ENCODE data around the gene PPP6R2. TPM values are rescaled to one million over a fixed set of nuclear protein-coding genes. Genes with fewer than 3 reads are reported as not detected.

PPP6R2 gene
- polyA plus RNA-seq, 2 of the 4 experiments (the other 2 are of a cell fraction), result 9.6 to 14.7 TPM

DNA sequence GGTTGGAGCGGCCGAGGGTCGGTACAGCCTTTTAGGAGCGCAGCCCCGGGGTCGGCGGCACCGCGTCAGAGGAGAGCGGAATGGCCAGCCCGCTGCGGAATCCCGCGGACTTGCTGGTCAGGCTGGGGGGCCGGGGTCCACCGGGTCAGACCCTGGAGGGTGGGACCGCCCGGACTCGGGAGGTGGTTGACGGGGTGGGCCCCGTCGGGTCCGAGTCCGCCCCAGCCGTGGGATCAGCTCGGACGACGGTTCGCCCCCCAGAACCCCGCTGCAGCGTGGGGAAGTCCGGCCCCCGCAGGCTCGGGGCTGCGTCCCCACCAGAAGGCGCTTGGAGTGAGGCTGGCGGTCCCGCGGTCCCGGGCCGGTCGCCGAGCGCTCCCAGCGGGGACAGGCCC lies 137.9 kb downstream of the PPP6R2 start:
- H3K27ac ChIP-seq, result peak overlapping the region; percentile 77 to 92
- H3K9me3 ChIP-seq, result no peaks in the 10 kb centered on the region
- H3K4me3 ChIP-seq, result peak overlapping the region; percentile 72
- H3K4me1 ChIP-seq, result peaks cover 14% of the 10 kb centered on the region; the same call in 2 of the 3 replicates
- POLR2A ChIA-PET, result no interaction called here
- FAIRE-seq (no peak), DNase-seq (ENCODE audit: low read depth in 1 of 2, low spot score in 1 of 2) (no peak), ATAC-seq (no peak)
- TF ChIP-seq, protein P1, sequence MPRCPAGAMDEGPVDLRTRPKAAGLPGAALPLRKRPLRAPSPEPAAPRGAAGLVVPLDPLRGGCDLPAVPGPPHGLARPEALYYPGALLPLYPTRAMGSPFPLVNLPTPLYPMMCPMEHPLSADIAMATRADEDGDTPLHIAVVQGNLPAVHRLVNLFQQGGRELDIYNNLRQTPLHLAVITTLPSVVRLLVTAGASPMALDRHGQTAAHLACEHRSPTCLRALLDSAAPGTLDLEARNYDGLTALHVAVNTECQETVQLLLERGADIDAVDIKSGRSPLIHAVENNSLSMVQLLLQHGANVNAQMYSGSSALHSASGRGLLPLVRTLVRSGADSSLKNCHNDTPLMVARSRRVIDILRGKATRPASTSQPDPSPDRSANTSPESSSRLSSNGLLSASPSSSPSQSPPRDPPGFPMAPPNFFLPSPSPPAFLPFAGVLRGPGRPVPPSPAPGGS (IDR thresholded peaks at IDR 0.05), result no peak
- TF ChIP-seq HEYL (CRISPR knock-in tag; IDR thresholded peaks at IDR 0.05) (no peak), MAZ (IDR thresholded peaks at IDR 0.05; ENCODE audit: borderline replicate concordance, low read depth, low read length) (no peak), CEBPB (IDR thresholded peaks at IDR 0.05) (no peak), CHD2 (IDR thresholded peaks at IDR 0.05; ENCODE audit: low read length, partially characterized antibody) (no peak), SREBF2 (IDR thresholded peaks at IDR 0.05) (no peak), MYC (IDR thresholded peaks at IDR 0.05; ENCODE audit: borderline replicate concordance, low read length) (no peak), JUNB (IDR thresholded peaks at IDR 0.05) (no peak), CHD4 (IDR thresholded peaks at IDR 0.05; ENCODE audit: borderline replicate concordance) (no peak)
- TF ChIP-seq, protein P2, sequence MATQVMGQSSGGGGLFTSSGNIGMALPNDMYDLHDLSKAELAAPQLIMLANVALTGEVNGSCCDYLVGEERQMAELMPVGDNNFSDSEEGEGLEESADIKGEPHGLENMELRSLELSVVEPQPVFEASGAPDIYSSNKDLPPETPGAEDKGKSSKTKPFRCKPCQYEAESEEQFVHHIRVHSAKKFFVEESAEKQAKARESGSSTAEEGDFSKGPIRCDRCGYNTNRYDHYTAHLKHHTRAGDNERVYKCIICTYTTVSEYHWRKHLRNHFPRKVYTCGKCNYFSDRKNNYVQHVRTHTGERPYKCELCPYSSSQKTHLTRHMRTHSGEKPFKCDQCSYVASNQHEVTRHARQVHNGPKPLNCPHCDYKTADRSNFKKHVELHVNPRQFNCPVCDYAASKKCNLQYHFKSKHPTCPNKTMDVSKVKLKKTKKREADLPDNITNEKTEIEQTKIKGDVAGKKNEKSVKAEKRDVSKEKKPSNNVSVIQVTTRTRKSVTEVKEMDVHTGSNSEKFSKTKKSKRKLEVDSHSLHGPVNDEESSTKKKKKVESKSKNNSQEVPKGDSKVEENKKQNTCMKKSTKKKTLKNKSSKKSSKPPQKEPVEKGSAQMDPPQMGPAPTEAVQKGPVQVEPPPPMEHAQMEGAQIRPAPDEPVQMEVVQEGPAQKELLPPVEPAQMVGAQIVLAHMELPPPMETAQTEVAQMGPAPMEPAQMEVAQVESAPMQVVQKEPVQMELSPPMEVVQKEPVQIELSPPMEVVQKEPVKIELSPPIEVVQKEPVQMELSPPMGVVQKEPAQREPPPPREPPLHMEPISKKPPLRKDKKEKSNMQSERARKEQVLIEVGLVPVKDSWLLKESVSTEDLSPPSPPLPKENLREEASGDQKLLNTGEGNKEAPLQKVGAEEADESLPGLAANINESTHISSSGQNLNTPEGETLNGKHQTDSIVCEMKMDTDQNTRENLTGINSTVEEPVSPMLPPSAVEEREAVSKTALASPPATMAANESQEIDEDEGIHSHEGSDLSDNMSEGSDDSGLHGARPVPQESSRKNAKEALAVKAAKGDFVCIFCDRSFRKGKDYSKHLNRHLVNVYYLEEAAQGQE (IDR thresholded peaks at IDR 0.05), result no peak
- TF ChIP-seq, protein P3, sequence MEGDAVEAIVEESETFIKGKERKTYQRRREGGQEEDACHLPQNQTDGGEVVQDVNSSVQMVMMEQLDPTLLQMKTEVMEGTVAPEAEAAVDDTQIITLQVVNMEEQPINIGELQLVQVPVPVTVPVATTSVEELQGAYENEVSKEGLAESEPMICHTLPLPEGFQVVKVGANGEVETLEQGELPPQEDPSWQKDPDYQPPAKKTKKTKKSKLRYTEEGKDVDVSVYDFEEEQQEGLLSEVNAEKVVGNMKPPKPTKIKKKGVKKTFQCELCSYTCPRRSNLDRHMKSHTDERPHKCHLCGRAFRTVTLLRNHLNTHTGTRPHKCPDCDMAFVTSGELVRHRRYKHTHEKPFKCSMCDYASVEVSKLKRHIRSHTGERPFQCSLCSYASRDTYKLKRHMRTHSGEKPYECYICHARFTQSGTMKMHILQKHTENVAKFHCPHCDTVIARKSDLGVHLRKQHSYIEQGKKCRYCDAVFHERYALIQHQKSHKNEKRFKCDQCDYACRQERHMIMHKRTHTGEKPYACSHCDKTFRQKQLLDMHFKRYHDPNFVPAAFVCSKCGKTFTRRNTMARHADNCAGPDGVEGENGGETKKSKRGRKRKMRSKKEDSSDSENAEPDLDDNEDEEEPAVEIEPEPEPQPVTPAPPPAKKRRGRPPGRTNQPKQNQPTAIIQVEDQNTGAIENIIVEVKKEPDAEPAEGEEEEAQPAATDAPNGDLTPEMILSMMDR (IDR thresholded peaks at IDR 0.05), result no peak
- TF ChIP-seq, protein P4, sequence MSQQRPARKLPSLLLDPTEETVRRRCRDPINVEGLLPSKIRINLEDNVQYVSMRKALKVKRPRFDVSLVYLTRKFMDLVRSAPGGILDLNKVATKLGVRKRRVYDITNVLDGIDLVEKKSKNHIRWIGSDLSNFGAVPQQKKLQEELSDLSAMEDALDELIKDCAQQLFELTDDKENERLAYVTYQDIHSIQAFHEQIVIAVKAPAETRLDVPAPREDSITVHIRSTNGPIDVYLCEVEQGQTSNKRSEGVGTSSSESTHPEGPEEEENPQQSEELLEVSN (IDR thresholded peaks at IDR 0.05; ENCODE audit: borderline replicate concordance, low read depth), result no peak
- TF ChIP-seq, protein P5, sequence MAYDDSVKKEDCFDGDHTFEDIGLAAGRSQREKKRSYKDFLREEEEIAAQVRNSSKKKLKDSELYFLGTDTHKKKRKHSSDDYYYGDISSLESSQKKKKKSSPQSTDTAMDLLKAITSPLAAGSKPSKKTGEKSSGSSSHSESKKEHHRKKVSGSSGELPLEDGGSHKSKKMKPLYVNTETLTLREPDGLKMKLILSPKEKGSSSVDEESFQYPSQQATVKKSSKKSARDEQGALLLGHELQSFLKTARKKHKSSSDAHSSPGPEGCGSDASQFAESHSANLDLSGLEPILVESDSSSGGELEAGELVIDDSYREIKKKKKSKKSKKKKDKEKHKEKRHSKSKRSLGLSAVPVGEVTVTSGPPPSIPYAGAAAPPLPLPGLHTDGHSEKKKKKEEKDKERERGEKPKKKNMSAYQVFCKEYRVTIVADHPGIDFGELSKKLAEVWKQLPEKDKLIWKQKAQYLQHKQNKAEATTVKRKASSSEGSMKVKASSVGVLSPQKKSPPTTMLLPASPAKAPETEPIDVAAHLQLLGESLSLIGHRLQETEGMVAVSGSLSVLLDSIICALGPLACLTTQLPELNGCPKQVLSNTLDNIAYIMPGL (CRISPR knock-in tag; IDR thresholded peaks at IDR 0.05; ENCODE audit: borderline replicate concordance), result no peak
- peak overlapping the region; percentile 66 for H3K4me2 ChIP-seq
- WGBS (ENCODE audit: missing lambda C conversion rate), result 20% methylated on average over 11 of the region's 45 CpGs
- CTCF ChIA-PET, result no interaction called here

DNA sequence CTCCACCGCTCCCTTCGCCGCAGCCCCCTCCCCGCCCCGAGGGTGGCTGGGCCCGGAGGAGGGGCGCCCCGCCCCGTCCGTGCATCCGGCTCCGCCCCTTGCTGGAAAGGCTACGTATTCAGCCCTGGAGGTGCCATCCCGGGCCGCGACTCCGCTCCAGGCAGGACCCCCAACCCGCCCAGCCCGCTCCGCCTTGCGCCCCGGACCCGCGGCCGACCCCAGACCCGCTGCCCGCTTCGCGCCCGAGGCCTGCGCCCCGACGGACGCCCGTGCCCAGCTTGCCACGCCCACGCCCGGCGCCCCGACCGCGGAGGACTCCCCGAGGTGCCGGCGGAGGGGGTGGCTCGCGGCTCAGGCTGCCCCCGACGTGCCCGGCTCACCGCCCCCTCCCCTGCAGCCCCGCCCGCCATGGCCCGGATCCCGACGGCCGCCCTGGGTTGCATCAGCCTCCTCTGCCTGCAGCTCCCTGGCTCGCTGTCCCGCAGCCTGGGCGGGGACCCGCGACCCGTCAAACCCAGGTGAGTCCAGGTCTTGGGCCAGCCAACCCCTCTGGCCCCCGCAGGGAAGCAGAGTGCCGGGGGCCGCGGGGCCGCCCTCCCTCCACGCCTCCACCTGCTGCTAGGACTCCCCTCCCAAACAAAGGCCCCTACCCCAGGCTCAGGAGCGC lies 138.4 kb downstream of the PPP6R2 start, which contains the start of gene ADM2:
Gene ADM2, plus strand, starts transcription at position 104 of the 667 bp plus-strand sequence. Its CDS starts 305 bp downstream, at position 409.
- FAIRE-seq (no peak), DNase-seq (ENCODE audit: low read depth in 1 of 2, low spot score in 1 of 2) (peak in 1 of 2 experiments; percentile 47), ATAC-seq (peak; percentile 41 to 53; a peak in 3 of 6 replicates)
- ChIA-PET CTCF (no interaction called here), POLR2A (no interaction called here)
- Histone ChIP-seq H3K9me3 (no peaks in the 10 kb centered on the region), H3K4me2 (peak within 1 kb of the TSS; percentile 66), H3K4me3 (peak within 1 kb of the TSS; percentile 72), H3K4me1 (peaks cover 19% of the 10 kb centered on the region; the same call in 2 of the 3 replicates), H3K27ac (peak within 1 kb of the TSS; percentile 77 to 92)
- WGBS (ENCODE audit: missing lambda C conversion rate), result 87% methylated on average over 3 of the region's 70 CpGs
- TF ChIP-seq JUN (IDR thresholded peaks at IDR 0.05), result 0 out of 5 replicates have a peak, but pooled peaks of 1 of the 2 experiments have one; percentile 17
- TF ChIP-seq KDM1A (IDR thresholded peaks at IDR 0.05; ENCODE audit: low read depth), result no peak
- TF ChIP-seq HOXB13 (CRISPR knock-in tag; IDR thresholded peaks at IDR 0.05; ENCODE audit: low read depth), result no peak
- no peak for TF ChIP-seq HDAC2 (IDR thresholded peaks at IDR 0.05)
- TF ChIP-seq, protein P6, sequence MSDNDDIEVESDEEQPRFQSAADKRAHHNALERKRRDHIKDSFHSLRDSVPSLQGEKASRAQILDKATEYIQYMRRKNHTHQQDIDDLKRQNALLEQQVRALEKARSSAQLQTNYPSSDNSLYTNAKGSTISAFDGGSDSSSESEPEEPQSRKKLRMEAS (IDR thresholded peaks at IDR 0.05), result no peak
- TF ChIP-seq, protein P7, sequence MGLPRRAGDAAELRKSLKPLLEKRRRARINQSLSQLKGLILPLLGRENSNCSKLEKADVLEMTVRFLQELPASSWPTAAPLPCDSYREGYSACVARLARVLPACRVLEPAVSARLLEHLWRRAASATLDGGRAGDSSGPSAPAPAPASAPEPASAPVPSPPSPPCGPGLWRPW (IDR thresholded peaks at IDR 0.05), result no peak
- TF ChIP-seq, protein P8, sequence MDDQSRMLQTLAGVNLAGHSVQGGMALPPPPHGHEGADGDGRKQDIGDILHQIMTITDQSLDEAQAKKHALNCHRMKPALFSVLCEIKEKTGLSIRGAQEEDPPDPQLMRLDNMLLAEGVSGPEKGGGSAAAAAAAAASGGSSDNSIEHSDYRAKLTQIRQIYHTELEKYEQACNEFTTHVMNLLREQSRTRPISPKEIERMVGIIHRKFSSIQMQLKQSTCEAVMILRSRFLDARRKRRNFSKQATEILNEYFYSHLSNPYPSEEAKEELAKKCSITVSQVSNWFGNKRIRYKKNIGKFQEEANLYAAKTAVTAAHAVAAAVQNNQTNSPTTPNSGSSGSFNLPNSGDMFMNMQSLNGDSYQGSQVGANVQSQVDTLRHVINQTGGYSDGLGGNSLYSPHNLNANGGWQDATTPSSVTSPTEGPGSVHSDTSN (IDR thresholded peaks at IDR 0.05), result no peak
- TF ChIP-seq CBX2 (IDR thresholded peaks at IDR 0.05; ENCODE audit: borderline replicate concordance, low read depth), result no peak
- TF ChIP-seq EHF (CRISPR knock-in tag; IDR thresholded peaks at IDR 0.05), result no peak

Data from A549 (cell line).